ENCODE data around the gene CLEC4F.

The CLEC4F gene

DNA sequence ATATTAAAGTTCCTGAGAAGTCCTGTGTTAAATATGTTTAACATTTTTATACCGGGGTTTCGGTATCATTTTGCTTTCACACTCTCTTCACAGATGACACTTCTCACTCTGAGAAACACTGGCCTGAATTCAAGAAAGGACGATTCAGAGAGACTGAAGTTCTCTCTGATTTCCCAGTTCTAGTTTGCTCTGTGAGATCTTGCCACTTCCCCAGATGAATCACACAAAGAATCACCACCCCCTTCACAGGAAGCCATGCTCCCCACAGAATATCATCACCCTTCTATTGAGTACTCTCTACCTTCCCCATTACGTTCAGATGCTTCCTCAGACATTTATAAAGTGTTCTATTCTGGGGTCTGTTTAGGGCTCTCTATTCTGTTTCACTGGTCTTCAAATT, 31.3 kb upstream of the CLEC4F start:
- no peak overlapping the region for H3K4me3 ChIP-seq (ENCODE audit: control insufficient read depth, low read depth, low read length)
- TF ChIP-seq, protein P1, sequence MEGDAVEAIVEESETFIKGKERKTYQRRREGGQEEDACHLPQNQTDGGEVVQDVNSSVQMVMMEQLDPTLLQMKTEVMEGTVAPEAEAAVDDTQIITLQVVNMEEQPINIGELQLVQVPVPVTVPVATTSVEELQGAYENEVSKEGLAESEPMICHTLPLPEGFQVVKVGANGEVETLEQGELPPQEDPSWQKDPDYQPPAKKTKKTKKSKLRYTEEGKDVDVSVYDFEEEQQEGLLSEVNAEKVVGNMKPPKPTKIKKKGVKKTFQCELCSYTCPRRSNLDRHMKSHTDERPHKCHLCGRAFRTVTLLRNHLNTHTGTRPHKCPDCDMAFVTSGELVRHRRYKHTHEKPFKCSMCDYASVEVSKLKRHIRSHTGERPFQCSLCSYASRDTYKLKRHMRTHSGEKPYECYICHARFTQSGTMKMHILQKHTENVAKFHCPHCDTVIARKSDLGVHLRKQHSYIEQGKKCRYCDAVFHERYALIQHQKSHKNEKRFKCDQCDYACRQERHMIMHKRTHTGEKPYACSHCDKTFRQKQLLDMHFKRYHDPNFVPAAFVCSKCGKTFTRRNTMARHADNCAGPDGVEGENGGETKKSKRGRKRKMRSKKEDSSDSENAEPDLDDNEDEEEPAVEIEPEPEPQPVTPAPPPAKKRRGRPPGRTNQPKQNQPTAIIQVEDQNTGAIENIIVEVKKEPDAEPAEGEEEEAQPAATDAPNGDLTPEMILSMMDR (IDR thresholded peaks at IDR 0.05; ENCODE audit: control insufficient read depth, insufficient read depth, low read depth, low read length, missing control alignments): no peak
- no peak for DNase-seq (ENCODE audit: low read depth)

DNA sequence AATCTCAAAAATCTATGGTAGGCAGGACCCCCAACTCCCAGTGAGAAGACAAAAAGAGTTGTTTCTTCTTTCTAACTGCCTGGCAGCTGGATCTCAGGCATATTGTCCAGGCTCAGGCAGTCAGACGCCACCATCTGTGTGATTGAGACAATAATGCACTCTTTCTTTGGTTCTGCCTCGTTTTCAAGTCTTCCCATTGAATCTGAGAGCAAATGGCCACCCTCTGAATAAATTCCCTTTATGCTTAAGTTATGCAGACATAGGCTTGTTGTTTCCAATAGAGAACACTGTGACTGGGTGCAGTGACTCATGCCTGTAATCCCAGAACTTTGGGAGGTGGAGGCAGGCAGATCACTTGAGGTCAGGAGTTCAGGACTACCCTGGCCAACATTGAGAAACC, 30.5 kb upstream of the CLEC4F start:
- DNase-seq (ENCODE audit: low read depth): no peak
- H3K4me3 ChIP-seq (ENCODE audit: control insufficient read depth, low read depth, low read length): no peak overlapping the region
- TF ChIP-seq, protein P1 (IDR thresholded peaks at IDR 0.05; ENCODE audit: control insufficient read depth, insufficient read depth, low read depth, low read length, missing control alignments): no peak

DNA sequence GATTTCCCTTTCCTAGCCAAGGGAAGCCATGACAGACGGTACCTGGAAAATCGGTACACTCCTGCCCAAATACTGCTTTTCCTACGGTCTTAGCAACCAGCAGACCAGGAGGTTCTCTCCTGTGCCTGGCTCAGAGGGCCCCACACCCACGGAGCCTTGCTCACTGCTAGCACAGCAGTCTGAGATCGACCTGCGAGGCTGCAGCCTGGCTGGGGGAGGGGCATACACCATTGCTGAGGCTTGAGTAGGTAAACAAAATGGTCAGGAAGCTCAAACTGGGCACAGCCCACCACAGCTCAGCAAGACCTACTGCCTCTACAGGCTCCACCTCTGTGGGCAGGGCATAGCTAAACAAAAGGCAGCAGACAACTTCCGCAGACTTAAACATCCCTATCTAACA, 22.0 kb upstream of the CLEC4F start:
- H3K4me3 ChIP-seq (ENCODE audit: control insufficient read depth, low read depth, low read length): no peak overlapping the region
- no peak for DNase-seq (ENCODE audit: low read depth)
- TF ChIP-seq, protein P1 (IDR thresholded peaks at IDR 0.05; ENCODE audit: control insufficient read depth, insufficient read depth, low read depth, low read length, missing control alignments): no peak

DNA sequence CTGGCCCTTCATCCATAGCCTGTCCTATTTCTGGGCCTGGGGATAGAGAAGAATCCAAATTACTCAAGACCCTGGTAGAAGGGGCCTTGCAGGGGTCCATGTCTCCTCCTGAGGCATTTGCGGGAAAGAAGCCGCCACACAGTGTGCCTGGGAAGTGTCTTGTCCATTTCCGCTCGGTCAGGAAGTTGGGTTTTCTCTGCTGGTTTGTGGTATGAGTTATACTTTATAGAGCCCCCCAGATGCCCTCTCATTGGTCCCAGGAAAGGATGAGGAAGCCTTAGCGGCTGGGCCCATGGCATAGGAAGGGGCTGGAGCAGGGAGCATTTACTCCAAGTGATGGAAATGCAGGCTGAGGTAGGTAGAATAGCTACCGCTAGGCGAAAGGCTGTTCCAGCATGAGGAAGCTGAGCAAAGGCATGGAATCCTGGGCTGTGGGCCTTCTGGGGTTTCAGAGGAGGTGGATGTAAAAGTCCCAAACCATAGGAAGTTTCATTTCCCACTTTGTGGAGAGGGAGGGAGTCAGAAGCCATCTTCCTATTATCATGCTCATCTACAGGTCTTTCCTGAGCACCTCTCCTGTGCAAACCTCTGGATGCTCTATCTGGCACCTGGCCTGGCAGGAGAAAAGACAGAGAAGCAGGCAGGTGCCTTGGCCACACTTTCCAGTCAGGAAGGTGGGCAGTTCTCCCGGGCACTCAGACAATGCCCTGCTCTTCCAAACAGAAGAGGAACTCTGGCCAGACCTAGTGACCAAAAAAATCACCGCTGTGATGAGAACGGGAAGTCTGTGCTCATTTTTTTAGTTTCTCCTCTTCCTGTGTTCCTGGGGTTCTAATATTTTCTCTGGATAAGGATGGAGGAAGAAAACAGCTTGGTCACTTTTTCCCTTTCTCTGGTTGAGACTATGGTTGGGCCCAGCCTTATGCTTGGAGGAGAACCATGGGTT, 17.9 kb upstream of the CLEC4F start:
- no peak overlapping the region for H3K4me3 ChIP-seq (ENCODE audit: control insufficient read depth, low read depth, low read length)
- no peak for DNase-seq (ENCODE audit: low read depth)
- TF ChIP-seq, protein P1 (IDR thresholded peaks at IDR 0.05; ENCODE audit: control insufficient read depth, insufficient read depth, low read depth, low read length, missing control alignments): no peak

DNA sequence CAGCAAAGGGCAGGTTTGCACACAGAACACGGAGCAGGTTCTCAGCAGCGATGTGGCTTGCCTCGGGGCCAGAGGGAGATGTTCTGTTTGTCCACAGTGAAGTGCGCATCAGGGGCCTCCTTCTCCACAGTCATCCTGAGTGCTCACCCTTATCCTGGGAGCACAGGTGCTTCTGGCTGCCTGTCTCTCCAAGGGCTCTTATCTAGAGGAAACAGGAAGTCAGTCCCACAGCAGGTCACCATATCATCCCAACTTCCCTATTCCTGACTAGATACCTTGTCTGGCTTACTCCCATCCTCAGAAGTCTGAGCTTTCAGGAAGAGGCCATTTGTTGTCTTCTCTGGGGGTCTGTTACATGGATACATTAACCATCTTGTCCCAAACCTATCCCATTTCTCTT, 15.2 kb upstream of the CLEC4F start, which contains the start of gene CD207:
CD207 (minus strand) TSS at position 174 of the 400 bp plus-strand sequence; CDS start at position 134, 40 bp downstream.
- DNase-seq (ENCODE audit: low read depth): no peak
- H3K4me3 ChIP-seq (ENCODE audit: control insufficient read depth, low read depth, low read length): no peak within 1 kb of the TSS
- TF ChIP-seq, protein P1 (IDR thresholded peaks at IDR 0.05; ENCODE audit: control insufficient read depth, insufficient read depth, low read depth, low read length, missing control alignments): no peak

DNA sequence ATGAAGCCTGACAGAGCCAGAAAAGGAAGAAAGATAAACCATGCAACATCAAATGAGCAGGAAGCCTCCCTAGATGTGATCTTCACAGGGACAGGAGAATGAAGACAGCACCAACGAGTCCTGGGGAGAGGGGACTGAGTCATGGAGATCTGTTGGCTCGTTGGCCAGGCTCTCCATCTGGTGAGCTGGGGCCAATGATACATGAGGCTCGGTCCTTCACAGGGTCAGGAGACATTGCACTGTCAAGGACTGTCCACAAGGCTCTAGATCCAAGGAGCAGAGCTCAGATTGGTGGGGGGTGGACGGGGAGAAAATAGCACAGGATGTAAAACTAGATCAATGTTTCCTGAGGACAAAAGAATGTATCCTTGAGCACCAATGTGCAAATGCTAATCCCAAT, 14.5 kb upstream of the CLEC4F start:
- DNase-seq (ENCODE audit: low read depth): no peak
- TF ChIP-seq, protein P1 (IDR thresholded peaks at IDR 0.05; ENCODE audit: control insufficient read depth, insufficient read depth, low read depth, low read length, missing control alignments): no peak
- no peak overlapping the region for H3K4me3 ChIP-seq (ENCODE audit: control insufficient read depth, low read depth, low read length)

All from AG09309 (cell line).